ENCODE data around the gene NGDN.
A peak's percentile ranks its signal among the peaks of the same experiment; 100 is the strongest.

The NGDN gene

GRCh38 chr14:23469906-23470403 is 452 bp downstream of the NGDN start:
- Histone ChIP-seq H3K27ac (ENCODE audit: insufficient read depth in 1 of 2, low read depth in 1 of 2, low read length in 2 of 2, poor library complexity in 1 of 2, severe bottlenecking in 2 of 2) (peak overlapping the region; percentile 85 to 98), H3K4me3 (ENCODE audit: control insufficient read depth in 1 of 7, extremely low read depth in 1 of 7, insufficient read depth in 4 of 7, low read depth in 2 of 7, low read length in 6 of 7) (peak overlapping the region; percentile 87 to 99 (median 96)), H3K27me3 (replicated peaks in 2 of 5; ENCODE audit: control insufficient read depth in 4 of 5, insufficient read depth in 5 of 5, low read length in 4 of 5) (no peaks in the 10 kb centered on the region), H3K4me1 (ENCODE audit: control extremely low read depth in 1 of 4, control insufficient read depth in 4 of 4, insufficient read depth in 4 of 4, low read length in 3 of 4) (peaks cover 6 to 11% (median 8%) of the 10 kb centered on the region in 4 experiments), H3K9me3 (ENCODE audit: control extremely low read depth in 1 of 5, control insufficient read depth in 4 of 5, insufficient read depth in 2 of 5, low read depth in 1 of 5, low read length in 4 of 5) (no peaks in the 10 kb centered on the region), H3K36me3 (ENCODE audit: control insufficient read depth in 4 of 4, insufficient read depth in 4 of 4, low read length in 3 of 4) (peaks cover 4 to 29% (median 22%) of the 10 kb centered on the region in 4 experiments)
- ChIA-PET POLR2A (interaction anchor here (0.6 to 1.2 kb wide), 2 partner anchors 117 to 185 kb away, joined by 3 to 4 read pairs; partner anchors contain the start of gene SLC22A17), CTCF (interaction anchor here (1.0 to 1.9 kb wide), 3 partner anchors 69 to 93 kb away, joined by 3 to 6 read pairs (median 4); no protein-coding TSS in a partner anchor)
- 0% methylated on average over 6 of the region's 11 CpGs for WGBS (ENCODE audit: insufficient coverage)
- DNase-seq = no peak

- CTCF ChIA-PET = interaction anchor here (1.2 to 1.9 kb wide), 3 partner anchors 20 to 92 kb away, joined by 3 to 6 read pairs (median 4); no protein-coding TSS in a partner anchor
- Histone ChIP-seq H3K4me1 (ENCODE audit: control extremely low read depth in 1 of 4, control insufficient read depth in 4 of 4, insufficient read depth in 4 of 4, low read length in 3 of 4) (peaks cover 6 to 11% (median 8%) of the 10 kb centered on the region in 4 experiments), H3K27ac (ENCODE audit: insufficient read depth in 1 of 2, low read depth in 1 of 2, low read length in 2 of 2, poor library complexity in 1 of 2, severe bottlenecking in 2 of 2) (no peak overlapping the region), H3K27me3 (replicated peaks in 2 of 5; ENCODE audit: control insufficient read depth in 4 of 5, insufficient read depth in 5 of 5, low read length in 4 of 5) (no peaks in the 10 kb centered on the region), H3K4me3 (ENCODE audit: control insufficient read depth in 1 of 7, extremely low read depth in 1 of 7, insufficient read depth in 4 of 7, low read depth in 2 of 7, low read length in 6 of 7) (no peak overlapping the region), H3K36me3 (ENCODE audit: control insufficient read depth in 4 of 4, insufficient read depth in 4 of 4, low read length in 3 of 4) (peaks cover 9 to 39% (median 31%) of the 10 kb centered on the region in 4 experiments), H3K9me3 (ENCODE audit: control extremely low read depth in 1 of 5, control insufficient read depth in 4 of 5, insufficient read depth in 2 of 5, low read depth in 1 of 5, low read length in 4 of 5) (no peaks in the 10 kb centered on the region)
- POLR2A ChIA-PET = no interaction called here
- DNase-seq = no peak
- no CpG with 5 or more reads among the region's 1 CpG for WGBS (ENCODE audit: insufficient coverage)
Observed at GRCh38 chr14:23470947-23471346, 1.4 kb downstream of the NGDN start.

GRCh38 chr14:23478109-23478759 is 8.7 kb downstream of the NGDN start:
- ChIA-PET POLR2A (interaction anchor here (0.5 to 1.0 kb wide), 3 partner anchors 78 to 155 kb away, joined by 3 to 4 read pairs (median 3); no protein-coding TSS in a partner anchor), CTCF (interaction anchor here (0.6 to 16.7 kb wide), 12 partner anchors 10 to 265 kb away, joined by 3 to 519 read pairs (median 4); partner anchors contain the start of genes AP1G2 and THTPA)
- no CpG with 5 or more reads among the region's 5 CpGs for WGBS (ENCODE audit: insufficient coverage)
- no peaks in the 10 kb centered on the region for H3K4me1 ChIP-seq (ENCODE audit: control extremely low read depth in 1 of 4, control insufficient read depth in 4 of 4, insufficient read depth in 4 of 4, low read length in 3 of 4)
- no peaks in the 10 kb centered on the region for H3K9me3 ChIP-seq (ENCODE audit: control extremely low read depth in 1 of 5, control insufficient read depth in 4 of 5, insufficient read depth in 2 of 5, low read depth in 1 of 5, low read length in 4 of 5)
- H3K27me3 ChIP-seq (replicated peaks in 2 of 5; ENCODE audit: control insufficient read depth in 4 of 5, insufficient read depth in 5 of 5, low read length in 4 of 5) = no peaks in the 10 kb centered on the region
- peaks cover 18 to 50% (median 40%) of the 10 kb centered on the region in 4 experiments for H3K36me3 ChIP-seq (ENCODE audit: control insufficient read depth in 4 of 4, insufficient read depth in 4 of 4, low read length in 3 of 4)
- no peak overlapping the region for H3K27ac ChIP-seq (ENCODE audit: insufficient read depth in 1 of 2, low read depth in 1 of 2, low read length in 2 of 2, poor library complexity in 1 of 2, severe bottlenecking in 2 of 2)
- peak; percentile 84 to 93 (median 89) for DNase-seq
- no peak overlapping the region for H3K4me3 ChIP-seq (ENCODE audit: control insufficient read depth in 1 of 7, extremely low read depth in 1 of 7, insufficient read depth in 4 of 7, low read depth in 2 of 7, low read length in 6 of 7)

- ChIA-PET POLR2A (no interaction called here), CTCF (interaction anchor here (4.2 to 16.7 kb wide), 3 partner anchors 50 to 82 kb away, joined by 21 to 519 read pairs (median 134); partner anchors contain the start of genes AP1G2 and THTPA)
- no peak overlapping the region for H3K27ac ChIP-seq (ENCODE audit: insufficient read depth in 1 of 2, low read depth in 1 of 2, low read length in 2 of 2, poor library complexity in 1 of 2, severe bottlenecking in 2 of 2)
- peak in 1 of 3 donors; percentile 13 for DNase-seq
- peaks cover 0 to 2% (median 0%) of the 10 kb centered on the region in 4 experiments for H3K4me1 ChIP-seq (ENCODE audit: control extremely low read depth in 1 of 4, control insufficient read depth in 4 of 4, insufficient read depth in 4 of 4, low read length in 3 of 4)
- no peaks in the 10 kb centered on the region for H3K27me3 ChIP-seq (replicated peaks in 2 of 5; ENCODE audit: control insufficient read depth in 4 of 5, insufficient read depth in 5 of 5, low read length in 4 of 5)
- H3K4me3 ChIP-seq (ENCODE audit: control insufficient read depth in 1 of 7, extremely low read depth in 1 of 7, insufficient read depth in 4 of 7, low read depth in 2 of 7, low read length in 6 of 7) = no peak overlapping the region
- peaks cover 8 to 29% (median 20%) of the 10 kb centered on the region in 4 experiments for H3K36me3 ChIP-seq (ENCODE audit: control insufficient read depth in 4 of 4, insufficient read depth in 4 of 4, low read length in 3 of 4)
- no peaks in the 10 kb centered on the region for H3K9me3 ChIP-seq (ENCODE audit: control extremely low read depth in 1 of 5, control insufficient read depth in 4 of 5, insufficient read depth in 2 of 5, low read depth in 1 of 5, low read length in 4 of 5)
- WGBS (ENCODE audit: insufficient coverage) = 92% methylated on average over 2 of the region's 3 CpGs
Observed at GRCh38 chr14:23481362-23481970, 12.0 kb downstream of the NGDN start.

- CTCF ChIA-PET = interaction anchor here (1.1 to 16.7 kb wide), 5 partner anchors 7 to 81 kb away, joined by 3 to 519 read pairs (median 4); partner anchors contain the start of genes AP1G2 and THTPA
- peaks cover 0 to 2% (median 0%) of the 10 kb centered on the region in 4 experiments for H3K4me1 ChIP-seq (ENCODE audit: control extremely low read depth in 1 of 4, control insufficient read depth in 4 of 4, insufficient read depth in 4 of 4, low read length in 3 of 4)
- H3K27ac ChIP-seq (ENCODE audit: insufficient read depth in 1 of 2, low read depth in 1 of 2, low read length in 2 of 2, poor library complexity in 1 of 2, severe bottlenecking in 2 of 2) = no peak overlapping the region
- peak in 2 of 3 donors; percentile 17 to 21 for DNase-seq
- H3K36me3 ChIP-seq (ENCODE audit: control insufficient read depth in 4 of 4, insufficient read depth in 4 of 4, low read length in 3 of 4) = peaks cover 3 to 21% (median 13%) of the 10 kb centered on the region in 4 experiments
- no peak overlapping the region for H3K4me3 ChIP-seq (ENCODE audit: control insufficient read depth in 1 of 7, extremely low read depth in 1 of 7, insufficient read depth in 4 of 7, low read depth in 2 of 7, low read length in 6 of 7)
- WGBS (ENCODE audit: insufficient coverage) = 73% methylated on average over 1 of the region's 7 CpGs
- POLR2A ChIA-PET = no interaction called here
- no peaks in the 10 kb centered on the region for H3K27me3 ChIP-seq (replicated peaks in 2 of 5; ENCODE audit: control insufficient read depth in 4 of 5, insufficient read depth in 5 of 5, low read length in 4 of 5)
- H3K9me3 ChIP-seq (ENCODE audit: control extremely low read depth in 1 of 5, control insufficient read depth in 4 of 5, insufficient read depth in 2 of 5, low read depth in 1 of 5, low read length in 4 of 5) = no peaks in the 10 kb centered on the region
Observed at GRCh38 chr14:23481979-23482822, 12.7 kb downstream of the NGDN start.

GRCh38 chr14:23482823-23483148 is 13.3 kb downstream of the NGDN start:
- peaks cover 0 to 2% (median 0%) of the 10 kb centered on the region in 4 experiments for H3K4me1 ChIP-seq (ENCODE audit: control extremely low read depth in 1 of 4, control insufficient read depth in 4 of 4, insufficient read depth in 4 of 4, low read length in 3 of 4)
- H3K9me3 ChIP-seq (ENCODE audit: control extremely low read depth in 1 of 5, control insufficient read depth in 4 of 5, insufficient read depth in 2 of 5, low read depth in 1 of 5, low read length in 4 of 5) = no peaks in the 10 kb centered on the region
- DNase-seq = no peak
- POLR2A ChIA-PET = no interaction called here
- H3K27ac ChIP-seq (ENCODE audit: insufficient read depth in 1 of 2, low read depth in 1 of 2, low read length in 2 of 2, poor library complexity in 1 of 2, severe bottlenecking in 2 of 2) = no peak overlapping the region
- CTCF ChIA-PET = interaction anchor here (1.1 to 16.7 kb wide), 6 partner anchors 8 to 80 kb away, joined by 3 to 519 read pairs (median 15); partner anchors contain the start of genes AP1G2 and THTPA
- H3K4me3 ChIP-seq (ENCODE audit: control insufficient read depth in 1 of 7, extremely low read depth in 1 of 7, insufficient read depth in 4 of 7, low read depth in 2 of 7, low read length in 6 of 7) = no peak overlapping the region
- peaks cover 2 to 16% (median 7%) of the 10 kb centered on the region in 4 experiments for H3K36me3 ChIP-seq (ENCODE audit: control insufficient read depth in 4 of 4, insufficient read depth in 4 of 4, low read length in 3 of 4)
- no peaks in the 10 kb centered on the region for H3K27me3 ChIP-seq (replicated peaks in 2 of 5; ENCODE audit: control insufficient read depth in 4 of 5, insufficient read depth in 5 of 5, low read length in 4 of 5)

Measured in common myeloid progenitor, CD34-positive (primary cell).